Measurements from ENCODE around the gene CHAT.

CHAT gene

GRCh38 chr10:49632406-49633317 is 18.8 kb downstream of the CHAT start:
- DNase-seq: peak; percentile 61

DNA sequence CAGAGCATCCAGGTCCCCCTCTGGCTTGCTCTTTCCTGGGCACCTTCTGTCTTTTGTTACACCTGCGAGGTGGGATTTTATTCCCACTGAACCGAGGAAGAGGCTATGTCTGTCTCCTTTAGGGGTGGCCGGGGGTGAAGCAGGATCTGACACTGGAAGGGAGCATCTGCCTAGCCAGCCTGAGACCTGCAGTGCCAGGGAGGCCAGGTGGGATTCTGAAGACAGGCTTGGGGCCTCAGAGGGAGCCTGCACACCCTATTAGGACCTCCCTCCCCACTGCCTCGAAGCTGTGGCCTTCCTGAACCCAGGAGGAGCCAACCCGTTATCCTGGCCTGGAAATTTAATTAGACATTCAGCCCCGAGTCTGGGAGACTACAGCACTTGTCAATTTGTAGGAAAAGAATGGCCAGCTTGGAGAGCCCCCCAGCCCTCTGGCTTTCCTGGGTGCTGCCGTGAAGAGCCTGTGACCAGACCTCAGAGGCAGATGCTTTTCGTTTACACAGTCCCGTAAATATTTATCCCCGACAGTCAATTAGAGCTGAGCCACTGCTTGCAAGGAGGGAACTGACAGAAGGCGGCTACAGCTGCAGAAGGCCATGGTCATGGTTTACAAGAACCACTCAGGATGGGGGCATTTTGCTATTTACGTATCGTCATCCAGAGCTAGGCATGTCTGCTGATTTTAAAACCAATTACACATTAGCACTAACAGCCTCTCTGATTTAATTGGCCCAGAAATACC is 19.7 kb downstream of the CHAT start:
- peak; percentile 81 for DNase-seq

DNA sequence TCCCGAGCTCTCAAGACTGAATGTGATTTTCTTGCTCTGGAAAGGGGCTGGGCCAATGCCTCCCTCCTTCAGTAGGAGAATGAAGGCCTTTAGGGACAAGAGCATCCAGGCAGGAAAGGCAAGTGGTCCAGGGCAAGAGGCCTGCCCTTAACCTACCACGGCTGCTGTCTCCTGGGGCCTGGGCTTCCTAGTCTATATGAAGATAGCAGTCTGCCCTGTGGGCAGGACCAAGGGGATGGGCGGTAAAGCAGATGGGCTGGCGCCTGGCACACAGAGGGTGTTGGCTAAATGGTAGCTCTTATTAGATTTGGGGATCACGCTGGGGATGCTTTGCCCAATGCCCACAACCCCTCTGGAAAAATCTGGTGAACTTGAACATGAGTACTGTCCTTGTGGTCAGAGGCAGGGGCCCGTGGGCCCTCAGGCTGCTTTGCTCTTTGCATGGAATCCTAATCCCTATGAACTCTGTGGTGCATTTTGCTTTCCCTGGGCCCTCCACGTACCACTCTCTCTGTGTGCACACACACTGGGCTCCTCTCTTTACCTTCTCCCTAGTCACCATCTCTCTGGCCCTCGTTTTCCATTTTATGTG is 20.3 kb downstream of the CHAT start:
- no peak for DNase-seq

DNA sequence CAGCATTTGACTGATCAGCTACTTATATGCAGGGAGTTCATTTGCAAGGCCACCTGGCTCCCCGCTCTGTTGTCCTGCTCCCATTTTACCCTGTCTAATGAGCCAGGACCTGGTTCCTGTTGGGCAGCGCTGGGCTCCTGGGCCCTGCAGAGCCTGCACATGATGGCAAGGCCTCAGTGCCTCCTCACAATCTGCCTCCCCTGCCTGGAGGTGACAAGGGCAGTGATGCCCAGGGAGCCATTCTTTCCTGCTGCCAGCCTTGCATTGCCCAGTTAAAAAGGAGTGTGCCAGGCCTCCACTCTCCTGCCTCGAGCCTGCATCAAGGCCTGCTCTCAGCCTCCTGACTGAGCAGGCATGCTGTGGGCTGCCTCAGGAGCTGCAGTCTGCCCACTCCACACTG is 28.5 kb downstream of the CHAT start:
- DNase-seq: no peak

GRCh38 chr10:49643241-49644034 is 29.6 kb downstream of the CHAT start:
- DNase-seq: no peak

DNA sequence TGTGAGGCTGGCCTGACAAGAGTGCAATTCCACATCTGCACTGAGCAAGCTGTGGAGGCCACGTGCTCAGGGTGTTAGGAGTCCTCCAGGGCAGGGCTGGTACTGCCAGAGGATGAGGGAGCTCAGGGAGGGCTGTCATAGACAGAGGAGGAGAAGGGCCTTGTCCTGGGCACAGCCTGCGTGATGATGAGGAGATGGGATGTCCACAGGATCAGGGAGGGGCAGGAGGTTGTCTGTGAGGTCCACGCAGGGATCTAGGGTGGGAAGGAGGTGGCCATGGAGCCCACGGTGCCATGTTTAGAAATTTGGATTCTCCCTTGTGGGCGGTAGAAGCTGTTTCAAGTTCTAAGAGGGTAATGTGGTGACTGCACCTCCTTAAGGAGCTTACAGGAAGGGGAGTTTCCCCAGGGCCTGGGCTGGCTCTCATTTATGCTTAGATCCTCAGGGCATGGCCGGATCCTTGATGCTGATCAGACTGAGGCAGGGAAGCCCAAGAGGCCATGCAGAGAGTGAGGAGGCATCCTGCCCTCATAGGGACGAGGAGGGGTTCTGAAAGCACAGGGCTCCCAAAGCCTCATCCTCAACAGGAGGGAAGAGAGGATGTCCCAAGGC is 30.3 kb downstream of the CHAT start:
- no peak for DNase-seq

DNA sequence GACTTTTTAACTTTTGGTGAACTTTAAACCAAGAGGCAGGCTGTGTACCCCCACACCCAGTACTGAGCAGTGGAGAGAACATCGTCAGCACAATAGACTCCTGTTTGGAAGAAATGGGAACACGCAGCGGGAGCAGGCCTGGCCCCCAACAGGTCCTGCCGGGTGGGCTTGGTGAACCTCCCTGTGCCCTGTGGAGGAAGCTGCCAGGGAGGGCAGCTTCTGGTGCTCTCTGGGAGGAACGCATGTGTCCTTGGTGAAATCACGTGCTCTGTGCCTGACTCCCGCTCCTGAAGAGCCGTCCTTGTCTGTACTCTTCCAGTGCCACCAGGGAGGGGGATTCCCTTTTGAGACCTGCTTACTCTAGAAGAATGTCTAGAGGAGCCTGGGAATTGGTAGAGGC is 31.6 kb downstream of the CHAT start:
- DNase-seq: no peak

DNA sequence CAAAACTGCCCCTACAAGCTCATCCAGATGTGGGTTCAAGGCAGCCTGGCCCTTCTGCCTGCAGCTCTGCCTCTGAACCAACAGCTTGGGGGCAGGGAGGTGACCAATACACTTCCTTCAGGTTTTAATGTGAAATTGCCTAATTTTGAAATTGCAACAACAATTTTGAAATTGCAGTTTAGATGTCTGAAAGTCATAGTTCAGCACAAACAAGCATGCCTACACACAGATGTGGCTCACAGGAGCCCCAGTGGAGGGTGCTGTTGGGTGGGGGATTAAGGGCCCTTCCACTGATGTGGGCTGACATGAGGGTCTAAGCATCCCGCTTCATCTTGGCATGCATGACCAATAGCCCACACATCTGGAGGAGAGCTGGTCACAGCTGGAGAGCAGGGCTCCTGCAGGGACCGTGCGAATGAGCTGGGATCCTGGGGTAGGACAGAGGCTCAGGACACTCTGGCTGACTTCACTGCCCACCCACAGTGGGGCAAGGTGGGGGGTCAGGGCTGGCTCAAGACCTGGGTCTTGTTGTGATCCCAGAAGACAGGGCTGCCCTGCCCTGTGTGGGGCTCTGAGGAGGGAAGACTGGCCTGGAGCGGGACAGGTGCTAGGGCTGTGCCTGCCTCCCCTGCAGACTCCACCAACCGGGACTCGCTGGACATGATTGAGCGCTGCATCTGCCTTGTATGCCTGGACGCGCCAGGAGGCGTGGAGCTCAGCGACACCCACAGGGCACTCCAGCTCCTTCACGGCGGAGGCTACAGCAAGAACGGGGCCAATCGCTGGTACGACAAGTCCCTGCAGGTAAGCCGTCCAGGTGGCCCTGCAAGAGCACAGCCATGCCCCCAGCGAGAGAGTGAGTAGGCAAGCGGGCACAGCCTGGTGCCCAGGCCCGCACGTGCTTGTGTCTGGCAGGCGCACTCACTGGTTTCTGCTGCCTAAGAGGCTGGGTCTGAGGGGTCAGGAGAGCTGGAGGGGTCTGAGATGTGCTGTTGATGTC is 32.3 kb downstream of the CHAT start:
- peak; percentile 56 for DNase-seq

DNA sequence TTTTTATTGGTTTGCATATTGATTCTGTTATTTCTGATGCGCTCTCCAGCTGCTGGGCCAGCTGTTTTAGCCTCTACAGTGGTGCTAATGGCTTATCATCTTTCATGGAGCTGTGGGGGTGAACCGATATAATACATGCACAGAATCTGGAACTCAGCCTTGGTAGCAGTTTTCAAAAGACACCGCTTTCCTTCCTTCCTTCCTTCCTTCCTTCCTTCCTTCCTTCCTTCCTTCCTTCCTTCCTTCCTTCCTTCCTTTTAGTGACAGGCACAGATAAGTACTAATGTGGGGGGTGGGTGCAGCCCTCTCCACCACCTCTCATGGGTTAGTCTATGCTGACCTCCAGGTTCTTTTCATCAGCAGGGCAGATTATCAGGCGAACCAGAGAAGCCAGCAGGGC is 33.7 kb downstream of the CHAT start:
- DNase-seq: no peak

GRCh38 chr10:49647985-49648795 is 34.4 kb downstream of the CHAT start:
- no peak for DNase-seq

DNA sequence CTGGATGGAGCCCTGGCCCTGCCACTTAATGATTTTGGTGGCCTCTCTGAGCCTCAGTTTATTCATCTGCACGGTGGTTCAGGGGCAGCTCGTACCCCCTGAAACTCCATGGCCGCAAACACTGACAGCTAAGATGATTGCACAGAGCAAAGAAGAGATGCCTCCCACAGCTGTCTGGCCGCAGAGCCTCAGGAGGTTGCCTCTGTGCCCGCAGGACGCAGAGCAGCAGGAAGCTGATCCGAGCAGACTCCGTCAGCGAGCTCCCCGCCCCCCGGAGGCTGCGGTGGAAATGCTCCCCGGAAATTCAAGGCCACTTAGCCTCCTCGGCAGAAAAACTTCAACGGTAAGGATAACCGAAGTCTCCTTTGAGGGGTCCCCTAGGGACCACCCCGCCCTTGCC is 35.5 kb downstream of the CHAT start:
- peak; percentile 43 for DNase-seq

DNA sequence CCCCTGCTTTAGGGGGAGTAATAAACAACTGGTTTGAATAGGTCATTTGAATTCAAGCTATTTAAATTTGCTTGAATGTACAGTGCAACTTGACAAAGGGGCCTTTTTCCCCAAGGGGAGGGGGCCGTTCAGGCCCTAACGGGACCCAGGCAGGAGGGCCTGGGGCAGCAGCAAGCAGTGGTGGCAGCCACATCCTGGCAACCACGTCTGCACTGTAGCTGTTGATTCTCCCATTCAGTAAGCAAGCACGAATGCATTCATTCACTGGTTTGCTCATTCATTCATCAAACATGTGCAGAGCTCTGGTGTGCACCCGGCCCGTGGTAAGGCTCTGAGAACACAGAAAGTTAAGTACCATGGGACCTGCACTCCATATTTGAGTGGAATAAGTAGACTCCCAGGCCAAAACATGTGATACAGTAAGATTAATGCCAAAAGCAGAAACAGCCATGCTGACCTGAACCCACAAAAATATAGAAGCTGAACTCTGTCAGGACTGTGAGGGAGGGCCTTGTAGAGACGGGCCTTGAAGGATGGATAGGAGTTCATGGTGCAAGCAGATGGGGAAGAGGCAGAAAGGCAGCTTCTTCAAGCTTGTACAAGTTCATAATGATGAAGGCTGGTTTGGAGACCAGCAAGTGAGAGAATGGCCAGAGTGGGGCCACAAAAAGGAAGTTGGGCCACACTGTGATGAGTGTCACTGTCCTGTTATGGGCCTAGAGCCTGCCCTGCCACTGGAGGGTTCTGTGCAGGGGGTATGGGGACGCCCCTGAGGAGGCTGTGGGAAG is 36.3 kb downstream of the CHAT start:
- DNase-seq: no peak

GRCh38 chr10:49650724-49651034 is 36.8 kb downstream of the CHAT start:
- DNase-seq: no peak

DNA sequence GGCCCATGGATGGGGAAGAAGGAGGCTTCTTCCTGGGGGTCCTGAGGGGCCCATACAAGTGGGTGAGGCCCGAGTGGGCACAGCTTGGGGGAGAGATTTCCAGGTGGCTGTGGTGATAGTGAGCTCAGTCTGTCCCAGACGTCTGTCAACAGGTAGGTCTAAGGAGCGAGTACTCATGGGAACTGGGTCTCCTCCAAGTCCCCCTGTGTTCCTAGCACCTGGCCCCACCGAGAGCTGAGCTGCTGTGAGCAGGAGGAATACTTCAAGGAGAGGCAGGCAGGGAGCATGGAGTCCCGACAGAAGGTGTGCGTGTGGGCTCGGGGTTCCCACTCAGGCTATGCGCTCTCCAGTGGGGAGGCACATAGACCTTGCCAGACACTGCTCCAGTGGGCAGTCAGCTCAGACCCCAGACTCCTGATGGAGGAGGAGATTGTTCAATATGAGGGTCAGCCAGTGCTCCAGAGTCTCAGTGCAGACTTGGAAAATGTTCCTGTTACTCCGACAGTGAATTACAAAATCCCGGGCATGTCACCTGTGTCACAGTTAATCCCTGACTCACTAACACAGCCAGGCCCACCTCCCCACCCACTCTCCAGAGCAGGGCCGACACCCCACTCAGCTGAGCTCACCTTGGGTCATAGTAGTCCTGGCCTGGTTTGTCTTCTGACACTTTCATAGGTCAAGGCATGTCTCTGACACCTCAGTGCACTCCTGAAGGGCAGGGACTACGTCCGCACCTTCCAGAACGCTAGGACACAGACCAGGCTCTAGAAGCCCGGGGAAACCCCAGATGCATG is 37.4 kb downstream of the CHAT start:
- DNase-seq: no peak

DNA sequence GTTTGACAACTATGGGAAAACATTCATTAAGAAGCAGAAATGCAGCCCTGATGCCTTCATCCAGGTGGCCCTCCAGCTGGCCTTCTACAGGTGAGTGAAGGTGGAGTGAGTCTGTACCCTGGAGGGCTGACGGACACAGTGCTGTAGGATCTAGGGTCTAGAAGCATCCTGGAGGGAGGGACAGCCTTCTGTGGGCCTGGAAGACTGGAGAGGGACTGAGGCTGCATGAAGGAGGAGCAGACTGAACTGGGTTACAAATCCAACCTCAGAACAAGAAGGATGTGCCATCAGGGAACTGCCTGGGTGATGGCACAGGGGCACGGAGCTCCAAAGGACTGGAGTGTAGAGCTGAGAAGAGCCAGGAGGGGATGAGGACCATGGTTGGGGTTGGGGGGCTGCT is 38.1 kb downstream of the CHAT start:
- DNase-seq: no peak

DNA sequence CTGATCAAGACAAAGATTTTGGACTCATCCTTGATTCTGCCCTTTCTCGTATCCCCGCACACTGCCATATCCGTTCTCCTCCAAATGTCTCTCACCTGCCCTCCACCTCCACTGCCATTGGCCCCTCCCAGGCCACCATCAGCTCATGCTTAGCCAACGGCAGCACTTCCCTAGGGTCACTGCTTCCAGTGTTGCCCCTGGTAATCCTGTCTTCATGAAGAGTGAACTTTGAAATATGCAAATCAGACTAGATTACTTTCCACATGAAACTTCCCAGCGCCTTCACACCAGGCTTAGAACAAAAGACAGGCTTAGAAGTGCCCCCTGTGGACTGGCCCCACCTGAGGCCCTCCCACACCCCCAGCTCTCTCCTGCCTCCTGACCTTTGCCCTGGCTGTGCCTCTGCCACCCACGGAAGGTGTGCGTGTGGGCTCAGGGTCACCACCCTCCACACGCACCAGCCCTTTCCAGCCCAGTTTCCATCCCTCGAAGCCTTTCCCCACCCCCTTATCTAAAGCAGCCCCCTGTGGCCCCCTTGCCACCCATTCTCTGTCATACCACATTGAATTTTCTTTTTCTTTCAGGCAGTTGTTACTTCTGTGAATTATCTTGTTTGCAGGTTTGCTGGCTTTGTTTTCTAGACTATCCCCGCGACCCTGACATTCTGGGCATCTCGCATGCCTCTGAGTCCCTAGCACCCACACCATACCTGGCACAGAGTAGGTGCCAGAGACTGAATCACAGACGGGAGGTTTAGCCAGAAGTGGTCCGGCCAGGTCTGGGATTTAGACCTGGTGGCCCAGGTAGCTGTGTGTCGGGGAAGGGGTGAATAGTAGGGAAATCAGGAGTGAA is 38.8 kb downstream of the CHAT start:
- DNase-seq: no peak

DNA sequence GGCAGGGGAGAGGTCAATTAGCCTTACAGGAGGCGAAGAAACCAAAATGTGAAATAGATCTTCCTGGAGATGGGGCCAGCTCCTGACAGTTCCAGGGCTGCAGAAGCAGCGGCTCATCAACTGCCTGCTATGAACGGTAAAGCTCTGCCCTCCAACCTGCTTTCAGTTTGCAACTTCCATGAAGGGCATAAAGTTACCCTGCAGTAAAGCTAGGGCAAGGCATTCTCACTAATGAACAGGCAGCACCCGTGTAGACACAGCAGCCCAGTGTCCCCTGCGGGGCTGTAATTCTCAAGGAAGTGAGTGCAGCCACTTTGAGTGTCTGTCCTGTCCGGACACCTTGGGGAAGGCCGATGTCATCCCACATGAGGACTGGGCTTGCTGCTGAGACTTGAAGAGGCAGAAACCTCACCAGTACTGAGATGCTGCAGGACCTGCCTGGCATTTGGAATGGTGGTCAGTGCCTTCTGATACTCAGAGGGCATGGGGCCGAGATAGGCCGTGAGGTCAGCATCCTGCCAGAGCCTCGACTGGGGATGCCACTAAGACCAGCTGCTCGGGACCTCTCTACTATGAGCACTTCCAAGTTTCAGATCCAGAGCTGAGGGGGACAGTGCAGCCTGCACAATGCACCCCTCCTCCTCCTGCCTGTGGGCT is 39.6 kb downstream of the CHAT start:
- no peak for DNase-seq
